A549 (cell line): ENCODE data around the gene MEGF6.

Source experiments
- CHD4 ChIP-seq: fragments of 200-600 bp; sonication (generic); IDR thresholded peaks from 2 replicates; pipeline ENCODE4 v1.6.1; 2016; ENCODE audit warnings: antibody characterized with exemption, mild to moderate bottlenecking, borderline replicate concordance
- HDAC2 ChIP-seq: fragments of 200-600 bp; sonication (generic); IDR thresholded peaks from 2 replicates; pipeline ENCODE4 v1.6.1; 2016
- POLR2A ChIP-seq: IDR thresholded peaks from 2 replicates; pipeline ENCODE4 v1.6.1; 2012; ENCODE audit warnings: mild to moderate bottlenecking, low read length

- TF ChIP-seq CHD4, result no peak
- TF ChIP-seq HDAC2, result no peak
- no peak for TF ChIP-seq POLR2A
Measured at GRCh38 chr1:3464649-3465025, 146.7 kb downstream of the MEGF6 start.
